ENCODE measurements around the gene CDHR4.
"Not testable (repeated sequence)": the region's sequence is repeated elsewhere in the genome, so short reads cannot be mapped to it uniquely, and the experiment has no call there.

Gene CDHR4

DNA sequence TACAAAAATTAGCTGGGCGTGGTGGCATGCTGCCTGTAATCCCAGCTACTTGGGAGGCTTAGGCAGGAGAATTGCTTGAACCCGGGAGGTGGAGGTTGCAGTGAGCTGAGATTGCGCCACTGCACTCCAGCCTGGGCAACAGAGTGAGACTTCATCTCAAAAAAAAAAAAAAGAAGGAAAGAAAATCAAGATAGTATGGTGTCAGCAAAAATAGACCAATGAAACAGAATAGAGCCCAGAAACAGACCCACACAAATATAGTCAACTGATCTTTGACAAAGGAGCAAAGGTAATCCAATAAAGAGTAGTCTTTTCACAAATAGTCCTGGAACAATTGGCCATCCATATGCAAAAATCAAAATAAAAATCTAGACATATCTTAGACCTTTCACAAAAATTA is 23.5 kb upstream of the CDHR4 start:
- not testable (repeated sequence) for H3K4me1 ChIP-seq (ENCODE audit: control insufficient read depth, insufficient read depth, low read length, unreplicated experiment); H3K36me3 ChIP-seq (ENCODE audit: insufficient read depth, low read length); H2AFZ ChIP-seq (ENCODE audit: low read length, unreplicated experiment); H3K27ac ChIP-seq (ENCODE audit: low read depth, low read length); H3K79me2 ChIP-seq (ENCODE audit: control insufficient read depth, insufficient read depth, low read length, unreplicated experiment); H3K4me3 ChIP-seq (ENCODE audit: low read depth, low read length); H3K27me3 ChIP-seq (ENCODE audit: insufficient read depth, low read length)

- Histone ChIP-seq H3K27me3 (ENCODE audit: insufficient read depth, low read length) (no peaks in the 10 kb centered on the region), H2AFZ (ENCODE audit: low read length, unreplicated experiment) (peak within 1 kb of the TSS; percentile 54), H3K79me2 (ENCODE audit: control insufficient read depth, insufficient read depth, low read length, unreplicated experiment) (peaks cover 11% of the 10 kb centered on the region), H3K4me1 (ENCODE audit: control insufficient read depth, insufficient read depth, low read length, unreplicated experiment) (peaks cover 16% of the 10 kb centered on the region), H3K4me3 (ENCODE audit: low read depth, low read length) (peak within 1 kb of the TSS; percentile 80), H3K27ac (ENCODE audit: low read depth, low read length) (peak within 1 kb of the TSS; percentile 38), H3K36me3 (ENCODE audit: insufficient read depth, low read length) (peaks cover 12% of the 10 kb centered on the region; the same call in 1 of the 2 replicates)
These were observed 14.0 kb upstream of the CDHR4 start, which contains the start of gene UBA7 for GRCh38 chr3:49813497-49814174. UBA7 (minus strand) TSS chr3:49813953; CDS start chr3:49813787, 166 bp downstream.

GRCh38 chr3:49812916-49813496 is 13.3 kb upstream of the CDHR4 start:
- no peaks in the 10 kb centered on the region for H3K27me3 ChIP-seq (ENCODE audit: insufficient read depth, low read length)
- peaks cover 16% of the 10 kb centered on the region for H3K4me1 ChIP-seq (ENCODE audit: control insufficient read depth, insufficient read depth, low read length, unreplicated experiment)
- H3K27ac ChIP-seq (ENCODE audit: low read depth, low read length), result no peak overlapping the region
- H3K36me3 ChIP-seq (ENCODE audit: insufficient read depth, low read length), result peaks cover 12% of the 10 kb centered on the region; the same call in 1 of the 2 replicates
- H3K79me2 ChIP-seq (ENCODE audit: control insufficient read depth, insufficient read depth, low read length, unreplicated experiment), result peaks cover 11% of the 10 kb centered on the region
- H2AFZ ChIP-seq (ENCODE audit: low read length, unreplicated experiment), result peak overlapping the region; percentile 54
- H3K4me3 ChIP-seq (ENCODE audit: low read depth, low read length), result peak overlapping the region; percentile 80

DNA sequence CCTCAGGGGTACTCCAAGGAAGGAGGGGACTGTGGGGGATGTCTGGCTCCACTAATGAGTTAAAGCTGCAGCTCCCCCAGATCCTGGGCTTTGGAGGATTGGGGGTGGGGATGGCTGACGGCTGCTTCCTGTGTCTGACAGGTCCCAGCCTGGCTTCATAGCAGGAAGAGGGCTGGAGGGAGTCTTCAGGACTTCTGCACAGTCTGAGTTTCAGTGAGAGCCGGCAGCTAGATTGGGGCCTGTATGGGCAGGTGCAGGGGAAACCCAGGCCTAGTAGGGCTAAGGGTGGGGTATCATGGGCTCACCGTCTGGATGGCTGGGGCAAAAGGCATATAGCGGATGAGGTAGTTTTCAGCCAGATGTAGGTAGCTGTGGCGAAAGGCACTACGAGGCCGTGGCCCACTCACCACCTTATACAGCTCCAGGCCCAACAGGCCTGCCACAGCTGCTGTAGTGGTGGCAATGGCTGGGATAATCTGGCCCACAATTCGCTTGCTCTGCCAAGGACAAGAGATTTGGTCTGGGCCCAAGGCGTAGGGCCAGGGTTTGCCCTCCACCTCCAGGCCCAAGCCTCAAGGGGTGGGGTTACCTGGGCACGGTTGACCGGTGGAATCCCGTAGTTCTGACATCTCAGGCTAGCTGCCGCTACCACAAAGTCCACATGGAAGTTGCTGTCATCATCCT is 7.9 kb upstream of the CDHR4 start:
- Histone ChIP-seq H3K4me3 (ENCODE audit: low read depth, low read length) (no peak overlapping the region), H3K36me3 (ENCODE audit: insufficient read depth, low read length) (peaks cover 10% of the 10 kb centered on the region; the same call in 1 of the 2 replicates), H3K4me1 (ENCODE audit: control insufficient read depth, insufficient read depth, low read length, unreplicated experiment) (peaks cover 39% of the 10 kb centered on the region), H3K27me3 (ENCODE audit: insufficient read depth, low read length) (no peaks in the 10 kb centered on the region), H3K27ac (ENCODE audit: low read depth, low read length) (no peak overlapping the region), H3K79me2 (ENCODE audit: control insufficient read depth, insufficient read depth, low read length, unreplicated experiment) (peaks cover under 1% of the 10 kb centered on the region), H2AFZ (ENCODE audit: low read length, unreplicated experiment) (no peak overlapping the region)

DNA sequence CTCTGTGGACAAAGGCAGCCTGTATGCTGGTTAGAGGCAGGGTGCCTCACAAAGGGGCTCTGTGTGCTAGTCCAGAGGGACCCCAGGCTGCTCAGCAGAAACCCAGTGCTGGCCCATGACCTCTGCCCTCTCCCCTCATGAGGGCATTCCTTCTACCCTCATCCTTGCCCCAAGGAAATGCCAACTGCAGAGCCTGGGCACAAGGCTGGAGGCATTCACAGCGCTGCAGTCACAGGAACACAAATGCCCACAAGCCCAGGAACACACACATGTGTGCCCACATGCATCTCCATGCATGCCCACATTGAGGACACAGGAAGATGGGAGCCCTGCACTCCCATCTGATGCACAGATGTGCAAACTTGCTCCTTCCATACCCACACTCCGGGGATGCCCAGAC is 7.2 kb upstream of the CDHR4 start:
- Histone ChIP-seq H3K36me3 (ENCODE audit: insufficient read depth, low read length) (peaks cover 5% of the 10 kb centered on the region; the same call in 1 of the 2 replicates), H2AFZ (ENCODE audit: low read length, unreplicated experiment) (no peak overlapping the region), H3K79me2 (ENCODE audit: control insufficient read depth, insufficient read depth, low read length, unreplicated experiment) (no peaks in the 10 kb centered on the region), H3K27ac (ENCODE audit: low read depth, low read length) (no peak overlapping the region), H3K27me3 (ENCODE audit: insufficient read depth, low read length) (no peaks in the 10 kb centered on the region), H3K4me1 (ENCODE audit: control insufficient read depth, insufficient read depth, low read length, unreplicated experiment) (peaks cover 35% of the 10 kb centered on the region), H3K4me3 (ENCODE audit: low read depth, low read length) (no peak overlapping the region)

DNA sequence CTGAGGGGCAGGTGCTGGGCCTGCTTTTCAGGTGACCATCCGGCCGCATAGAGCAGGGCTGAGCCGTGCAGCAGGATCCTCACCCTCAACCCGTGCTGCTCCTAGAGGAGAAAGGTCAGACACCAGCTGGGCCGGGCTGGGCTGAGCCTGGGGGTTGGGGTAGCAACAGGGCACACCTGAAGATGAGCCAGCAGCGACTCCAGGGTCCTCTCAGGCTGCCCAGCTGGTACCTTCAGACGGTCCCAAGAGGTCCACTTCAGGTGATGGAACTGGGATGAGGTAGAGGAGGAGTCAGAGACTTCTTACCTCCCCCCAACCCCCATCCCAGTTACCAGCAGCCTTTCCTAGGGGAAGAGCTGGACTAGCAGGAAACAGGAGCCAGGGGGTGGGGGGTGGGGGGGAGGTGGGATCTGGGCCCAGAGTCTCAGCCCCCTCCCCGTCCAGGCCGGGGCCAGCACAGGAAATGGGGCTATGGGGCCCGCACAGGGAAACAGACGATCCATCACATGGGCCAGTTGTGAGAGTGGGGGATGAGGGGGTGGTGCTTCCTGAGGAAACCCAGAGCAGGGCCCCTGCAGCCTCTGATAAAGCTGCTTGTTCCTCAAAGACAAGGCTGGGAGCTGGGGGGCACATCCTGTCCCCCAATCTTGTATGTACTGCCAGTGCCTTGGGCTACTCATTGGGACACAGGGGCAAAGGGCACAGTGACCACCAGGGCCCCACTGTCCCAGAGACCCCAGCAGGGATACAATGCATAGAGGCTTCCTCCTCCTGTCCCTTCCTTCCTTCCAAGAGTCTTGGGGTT is 6.4 kb upstream of the CDHR4 start:
- peak overlapping the region; percentile 30 for H3K27ac ChIP-seq (ENCODE audit: low read depth, low read length)
- H3K4me3 ChIP-seq (ENCODE audit: low read depth, low read length), result no peak overlapping the region
- peaks cover 4% of the 10 kb centered on the region; the same call in 1 of the 2 replicates for H3K27me3 ChIP-seq (ENCODE audit: insufficient read depth, low read length)
- no peaks in the 10 kb centered on the region for H3K79me2 ChIP-seq (ENCODE audit: control insufficient read depth, insufficient read depth, low read length, unreplicated experiment)
- H2AFZ ChIP-seq (ENCODE audit: low read length, unreplicated experiment), result no peak overlapping the region
- H3K36me3 ChIP-seq (ENCODE audit: insufficient read depth, low read length), result peaks cover 5% of the 10 kb centered on the region; the same call in 1 of the 2 replicates
- peaks cover 35% of the 10 kb centered on the region for H3K4me1 ChIP-seq (ENCODE audit: control insufficient read depth, insufficient read depth, low read length, unreplicated experiment)

GRCh38 chr3:49805367-49805782 is 5.7 kb upstream of the CDHR4 start:
- Histone ChIP-seq H3K79me2 (ENCODE audit: control insufficient read depth, insufficient read depth, low read length, unreplicated experiment) (no peaks in the 10 kb centered on the region), H3K27ac (ENCODE audit: low read depth, low read length) (peak overlapping the region; percentile 30), H3K4me3 (ENCODE audit: low read depth, low read length) (peak overlapping the region; percentile 7; the same call in 1 of the 2 replicates), H3K36me3 (ENCODE audit: insufficient read depth, low read length) (peaks cover 5% of the 10 kb centered on the region; the same call in 1 of the 2 replicates), H3K27me3 (ENCODE audit: insufficient read depth, low read length) (peaks cover 4% of the 10 kb centered on the region; the same call in 1 of the 2 replicates), H2AFZ (ENCODE audit: low read length, unreplicated experiment) (no peak overlapping the region), H3K4me1 (ENCODE audit: control insufficient read depth, insufficient read depth, low read length, unreplicated experiment) (peaks cover 35% of the 10 kb centered on the region)

GRCh38 chr3:49804141-49805041 is 4.7 kb upstream of the CDHR4 start:
- Histone ChIP-seq H3K27ac (ENCODE audit: low read depth, low read length) (no peak overlapping the region), H3K4me3 (ENCODE audit: low read depth, low read length) (peak overlapping the region; percentile 76), H2AFZ (ENCODE audit: low read length, unreplicated experiment) (no peak overlapping the region)

DNA sequence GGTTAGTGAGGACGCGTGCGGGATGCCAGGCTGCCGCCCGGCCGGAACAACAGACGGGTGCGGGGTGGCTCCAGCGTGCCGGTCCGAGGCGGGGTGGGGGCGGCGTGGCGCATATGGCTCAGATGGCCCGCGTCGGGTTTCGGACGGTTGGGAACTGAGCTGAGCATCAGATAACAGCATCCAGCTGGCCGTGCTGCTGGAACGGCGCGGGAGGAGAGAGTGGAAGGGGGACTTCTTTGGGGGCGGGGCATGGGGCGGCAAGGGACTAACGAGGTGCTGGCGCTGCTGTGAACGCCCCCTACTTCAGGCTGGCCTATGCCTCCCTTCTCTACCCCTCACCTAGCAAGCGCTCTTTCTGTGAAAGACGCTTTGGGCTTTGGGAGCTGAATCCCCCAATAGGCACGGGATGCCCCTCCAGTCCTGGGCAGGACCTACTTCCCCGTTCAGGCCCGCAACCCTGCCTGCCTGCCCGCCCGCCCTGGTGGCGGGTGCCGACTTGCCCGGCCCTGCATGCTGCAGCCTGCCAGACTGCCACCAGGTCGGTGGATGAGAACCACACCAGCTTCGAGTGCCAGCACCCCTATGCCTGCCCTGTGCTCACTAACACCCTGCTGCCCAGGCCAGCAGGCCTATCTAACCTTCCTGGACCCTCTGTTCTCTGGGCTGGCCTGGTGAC is 3.9 kb upstream of the CDHR4 start:
- H3K36me3 ChIP-seq (ENCODE audit: insufficient read depth, low read length), result no peaks in the 10 kb centered on the region
- peak overlapping the region; percentile 96 for H2AFZ ChIP-seq (ENCODE audit: low read length, unreplicated experiment)
- peaks cover 48% of the 10 kb centered on the region for H3K4me1 ChIP-seq (ENCODE audit: control insufficient read depth, insufficient read depth, low read length, unreplicated experiment)
- H3K27me3 ChIP-seq (ENCODE audit: insufficient read depth, low read length), result peaks cover 4% of the 10 kb centered on the region; the same call in 1 of the 2 replicates
- no peaks in the 10 kb centered on the region for H3K79me2 ChIP-seq (ENCODE audit: control insufficient read depth, insufficient read depth, low read length, unreplicated experiment)
- peak overlapping the region; percentile 76 for H3K4me3 ChIP-seq (ENCODE audit: low read depth, low read length)
- H3K27ac ChIP-seq (ENCODE audit: low read depth, low read length), result no peak overlapping the region

More at GRCh38 chr3:49804141-49805041, 4.7 kb upstream of the CDHR4 start:
- Histone ChIP-seq H3K4me1 (ENCODE audit: control insufficient read depth, insufficient read depth, low read length, unreplicated experiment) (peaks cover 42% of the 10 kb centered on the region), H3K27me3 (ENCODE audit: insufficient read depth, low read length) (peaks cover 4% of the 10 kb centered on the region; the same call in 1 of the 2 replicates), H3K36me3 (ENCODE audit: insufficient read depth, low read length) (peaks cover 2% of the 10 kb centered on the region; the same call in 1 of the 2 replicates), H3K79me2 (ENCODE audit: control insufficient read depth, insufficient read depth, low read length, unreplicated experiment) (no peaks in the 10 kb centered on the region)

All from ACC112 (cell line).